Measurements from ENCODE around the gene EDEM1.

GRCh38 chr3:5255404-5256344, 68.2 kb downstream of the EDEM1 start:
- TF ChIP-seq CTCF (IDR thresholded peaks at IDR 0.05) (no peak), POLR2AphosphoS5 (IDR thresholded peaks at IDR 0.05) (no peak), EP300 (IDR thresholded peaks at IDR 0.05) (no peak), POLR2A (IDR thresholded peaks at IDR 0.05) (no peak)
